Neuronal stem cell (in vitro differentiated cells): ENCODE data around the gene ZNF425.
"Not testable (repeated sequence)": the region's sequence is repeated elsewhere in the genome, so short reads cannot be mapped to it uniquely, and the experiment has no call there.

Experiments
- DNase-seq: peaks from one replicate; pipeline ENCODE4 v3.0.0-alpha.2; 2013; ENCODE audit warnings: low spot score
- H2AFZ ChIP-seq: one replicate; pipeline ENCODE4 v1.6.1; 2013; ENCODE audit warnings: mild to moderate bottlenecking, low read length, inconsistent platforms
- H2AK5ac ChIP-seq: 2 replicates; pipeline ENCODE4 v1.6.1; 2013; ENCODE audit warnings: low read depth, mild to moderate bottlenecking, inconsistent platforms, low read length, moderate library complexity, mixed read lengths
- H2BK120ac ChIP-seq: 2 replicates; pipeline ENCODE4 v1.6.1; 2013; ENCODE audit warnings: low read depth, mild to moderate bottlenecking, inconsistent platforms, low read length, moderate library complexity, mixed read lengths
- H2BK12ac ChIP-seq: one replicate; pipeline ENCODE4 v1.6.1; 2013; ENCODE audit warnings: low read length, inconsistent platforms
- H2BK15ac ChIP-seq: 2 replicates; pipeline ENCODE4 v1.6.1; 2013; ENCODE audit warnings: mild to moderate bottlenecking, low read length, inconsistent platforms, mixed read lengths
- H2BK5ac ChIP-seq: one replicate; pipeline ENCODE4 v1.6.1; 2013; ENCODE audit warnings: inconsistent platforms, mild to moderate bottlenecking, low read length, moderate library complexity
- H3K14ac ChIP-seq: one replicate; pipeline ENCODE4 v1.6.1; 2013; ENCODE audit warnings: low read length, inconsistent platforms
- H3K18ac ChIP-seq: 2 replicates; pipeline ENCODE4 v1.6.1; 2013; ENCODE audit warnings: low read length, inconsistent platforms
- H3K23ac ChIP-seq: 2 replicates; pipeline ENCODE4 v1.6.1; 2013; ENCODE audit warnings: low read depth, mild to moderate bottlenecking, mixed read lengths, low read length, inconsistent platforms; ENCODE audit not compliant: poor library complexity
- H3K27ac ChIP-seq: replicated peaks from 3 replicates; pipeline ENCODE4 v1.5.1; 2013; ENCODE audit warnings: low read length, inconsistent platforms
- H3K27me3 ChIP-seq, 3 experiments: 2 replicates each; pipeline ENCODE4 v1.6.1; 2013; ENCODE audit warnings: low read length in 3 of 3, mild to moderate bottlenecking in 2 of 3, inconsistent platforms in 1 of 3, low read depth in 1 of 3, mixed read lengths in 1 of 3, moderate library complexity in 1 of 3; ENCODE audit not compliant: control insufficient read depth in 3 of 3, insufficient read depth in 3 of 3
- H3K36me3 ChIP-seq, 2 donors: replicated peaks in 1 of 2; 2 replicates each; pipeline ENCODE4 v1.6.1; 2013; ENCODE audit warnings: low read length in 2 of 2; ENCODE audit not compliant: control insufficient read depth in 2 of 2, insufficient read depth in 2 of 2
- H3K4ac ChIP-seq: 2 replicates; pipeline ENCODE4 v1.6.1; 2013; ENCODE audit warnings: inconsistent platforms, mild to moderate bottlenecking, low read length, moderate library complexity
- H3K4me1 ChIP-seq, 2 donors: 1 replicate in 1 of 2; 2 replicates in 1 of 2; pipeline ENCODE4 v1.6.1; 2013; ENCODE audit warnings: low read length in 2 of 2, low read depth in 1 of 2; ENCODE audit not compliant: control insufficient read depth in 2 of 2, insufficient read depth in 1 of 2
- H3K4me2 ChIP-seq: one replicate; pipeline ENCODE4 v1.6.1; 2013; ENCODE audit warnings: mild to moderate bottlenecking, low read length, inconsistent platforms; ENCODE audit not compliant: insufficient read depth, poor library complexity, severe bottlenecking
- H3K4me3 ChIP-seq, 2 donors: 2 replicates each; pipeline ENCODE4 v1.5.1; 2013; ENCODE audit warnings: low read length in 2 of 2, mild to moderate bottlenecking in 2 of 2, inconsistent platforms in 1 of 2, moderate library complexity in 1 of 2
- H3K79me1 ChIP-seq: one replicate; pipeline ENCODE4 v1.6.1; 2013; ENCODE audit warnings: low read depth, mild to moderate bottlenecking, inconsistent platforms, low read length, moderate library complexity
- H3K9ac ChIP-seq: one replicate; pipeline ENCODE4 v1.6.1; 2013; ENCODE audit warnings: mild to moderate bottlenecking, low read depth, low read length, inconsistent platforms; ENCODE audit not compliant: poor library complexity
- H3K9me3 ChIP-seq, 2 donors: replicated peaks in 1 of 2; 2 replicates each; pipeline versions ENCODE3 to v1.6.1; 2013; ENCODE audit warnings: low read length in 2 of 2, mild to moderate bottlenecking in 2 of 2, inconsistent platforms in 1 of 2, low read depth in 1 of 2, mixed read lengths in 1 of 2, moderate library complexity in 1 of 2; ENCODE audit not compliant: control insufficient read depth in 2 of 2, insufficient read depth in 1 of 2
- H4K8ac ChIP-seq: one replicate; pipeline ENCODE4 v1.6.1; 2013; ENCODE audit warnings: low read depth, mild to moderate bottlenecking, inconsistent platforms, low read length, moderate library complexity
- H4K91ac ChIP-seq: one replicate; pipeline ENCODE4 v1.6.1; 2013; ENCODE audit warnings: low read length, low read depth, mild to moderate bottlenecking, inconsistent platforms; ENCODE audit not compliant: poor library complexity
- WGBS, 2 donors: extraction: QIAGEN DNeasy Blood & Tissue Kit; methylation state at CpG; one replicate each; pipeline ENCODE4 v1.1.7; 2013; ENCODE audit warnings: missing lambda C conversion rate in 2 of 2, mixed read lengths in 1 of 2; ENCODE audit not compliant: insufficient read length in 2 of 2, insufficient replicate concordance in 1 of 2; ENCODE audit errors: extremely low coverage in 2 of 2; 5-methylcytosine and 5-hydroxymethylcytosine counted together

The ZNF425 gene

GRCh38 chr7:149063476-149063875 is 62.6 kb downstream of the ZNF425 start:
- H3K27me3 ChIP-seq, result no peaks in the 10 kb centered on the region

GRCh38 chr7:149062217-149062899 is 63.8 kb downstream of the ZNF425 start:
- H4K8ac ChIP-seq, DNase-seq, H3K4me1 ChIP-seq, H3K18ac ChIP-seq, H3K36me3 ChIP-seq, H3K4me2 ChIP-seq, H2BK120ac ChIP-seq, H2BK12ac ChIP-seq, H3K27me3 ChIP-seq, H2BK5ac ChIP-seq, H2BK15ac ChIP-seq, H3K9ac ChIP-seq, H4K91ac ChIP-seq, H3K79me1 ChIP-seq, H3K23ac ChIP-seq, H3K4ac ChIP-seq, H3K9me3 ChIP-seq, H3K27ac ChIP-seq, H3K4me3 ChIP-seq, H2AK5ac ChIP-seq, H3K14ac ChIP-seq, H2AFZ ChIP-seq: not testable (repeated sequence)
- WGBS, 2 donors, result no CpG with 5 or more reads among the region's 10 CpGs

More at GRCh38 chr7:149063476-149063875, 62.6 kb downstream of the ZNF425 start:
- Histone ChIP-seq H4K8ac (no peak overlapping the region), H3K4ac (no peak overlapping the region), H2BK15ac (no peak overlapping the region), H2AK5ac (no peak overlapping the region), H3K27ac (no peak overlapping the region), H3K79me1 (peaks cover 1% of the 10 kb centered on the region), H2AFZ (no peak overlapping the region), H3K4me2 (no peak overlapping the region), H3K14ac (no peak overlapping the region), H4K91ac (no peak overlapping the region), H3K4me3 (no peak overlapping the region), H2BK5ac (no peak overlapping the region), H3K23ac (no peak overlapping the region), H3K18ac (no peak overlapping the region), H2BK120ac (no peak overlapping the region), H3K9ac (no peak overlapping the region), H3K36me3 (peaks cover 0 to 13% of the 10 kb centered on the region in 2 donors), H2BK12ac (no peak overlapping the region), H3K9me3 (no peaks in the 10 kb centered on the region), H3K4me1 (no peaks in the 10 kb centered on the region)
- DNase-seq, result no peak

- H2BK5ac ChIP-seq, result no peak overlapping the region
- H3K23ac ChIP-seq, result no peak overlapping the region
- no peak overlapping the region for H3K14ac ChIP-seq
- no peak overlapping the region for H3K4me3 ChIP-seq
- H2AFZ ChIP-seq, result peak overlapping the region; percentile 27
- H3K79me1 ChIP-seq, result no peaks in the 10 kb centered on the region
- H3K18ac ChIP-seq, result no peak overlapping the region
- no peak overlapping the region for H3K9ac ChIP-seq
- no peak overlapping the region for H2BK12ac ChIP-seq
- no peak overlapping the region for H3K4me2 ChIP-seq
- H2AK5ac ChIP-seq, result no peak overlapping the region
- H3K36me3 ChIP-seq, result no peaks in the 10 kb centered on the region
- H2BK120ac ChIP-seq, result no peak overlapping the region
- no peak overlapping the region for H4K91ac ChIP-seq
- DNase-seq, result no peak
- no peak overlapping the region for H3K4ac ChIP-seq
- H3K4me1 ChIP-seq, result no peaks in the 10 kb centered on the region
- H4K8ac ChIP-seq, result no peak overlapping the region
- H3K9me3 ChIP-seq, result no peaks in the 10 kb centered on the region
- H3K27ac ChIP-seq, result no peak overlapping the region
- no peaks in the 10 kb centered on the region for H3K27me3 ChIP-seq
- H2BK15ac ChIP-seq, result no peak overlapping the region
- no CpG with 5 or more reads among the region's 1 CpG for WGBS, 2 donors
These were observed 66.0 kb downstream of the ZNF425 start for GRCh38 chr7:149060156-149060555.

- no peak overlapping the region for H2BK12ac ChIP-seq
- no peak overlapping the region for H2AFZ ChIP-seq
- H4K91ac ChIP-seq, result no peak overlapping the region
- no peak overlapping the region for H2BK5ac ChIP-seq
- no peak overlapping the region for H3K4me3 ChIP-seq
- no peaks in the 10 kb centered on the region for H3K9me3 ChIP-seq
- no peak overlapping the region for H3K4me2 ChIP-seq
- no peaks in the 10 kb centered on the region for H3K27me3 ChIP-seq
- no peaks in the 10 kb centered on the region for H3K79me1 ChIP-seq
- H3K4me1 ChIP-seq, result no peaks in the 10 kb centered on the region
- H3K14ac ChIP-seq, result no peak overlapping the region
- H3K4ac ChIP-seq, result no peak overlapping the region
- no CpG with 5 or more reads among the region's 8 CpGs for WGBS, 2 donors
- H3K36me3 ChIP-seq, result no peaks in the 10 kb centered on the region
- H3K27ac ChIP-seq, result no peak overlapping the region
- H3K9ac ChIP-seq, result no peak overlapping the region
- H2BK120ac ChIP-seq, result no peak overlapping the region
- DNase-seq, result no peak
- H3K18ac ChIP-seq, result no peak overlapping the region
- no peak overlapping the region for H3K23ac ChIP-seq
- no peak overlapping the region for H4K8ac ChIP-seq
- no peak overlapping the region for H2BK15ac ChIP-seq
- no peak overlapping the region for H2AK5ac ChIP-seq
These were observed 72.2 kb downstream of the ZNF425 start for GRCh38 chr7:149053885-149054284.
